Trophoblast cell (in vitro differentiated cells and primary cell): ENCODE results near the gene OPTC.

Experiments
- DNase-seq, 2 donors: peaks; one replicate each; pipeline ENCODE4 v3.0.0-alpha.2; 2016
- H2AFZ ChIP-seq: 2 replicates; pipeline ENCODE4 v1.6.1; 2013; ENCODE audit warnings: low read length, moderate library complexity, mild to moderate bottlenecking; ENCODE audit not compliant: insufficient read depth, poor library complexity
- H2AK5ac ChIP-seq: 2 replicates; pipeline ENCODE4 v1.6.1; 2013; ENCODE audit warnings: mild to moderate bottlenecking, low read length
- H2BK120ac ChIP-seq: 2 replicates; pipeline ENCODE4 v1.6.1; 2013; ENCODE audit warnings: low read length, mild to moderate bottlenecking, moderate library complexity; ENCODE audit not compliant: insufficient read depth, poor library complexity
- H2BK12ac ChIP-seq: 2 replicates; pipeline ENCODE4 v1.6.1; 2013; ENCODE audit warnings: mild to moderate bottlenecking, low read length, moderate library complexity
- H2BK5ac ChIP-seq: 2 replicates; pipeline ENCODE4 v1.6.1; 2013; ENCODE audit warnings: low read length, low read depth, moderate library complexity, mild to moderate bottlenecking; ENCODE audit not compliant: poor library complexity
- H3K14ac ChIP-seq: 2 replicates; pipeline ENCODE4 v1.6.1; 2013; ENCODE audit warnings: mild to moderate bottlenecking, low read length
- H3K18ac ChIP-seq: 2 replicates; pipeline ENCODE4 v1.6.1; 2013; ENCODE audit warnings: mild to moderate bottlenecking, low read length
- H3K23ac ChIP-seq: 2 replicates; pipeline ENCODE4 v1.6.1; 2013; ENCODE audit warnings: low read length
- H3K27ac ChIP-seq: 2 replicates; pipeline ENCODE4 v1.5.1; 2013; ENCODE audit warnings: low read depth, mild to moderate bottlenecking, inconsistent platforms, low read length, moderate library complexity
- H3K27me3 ChIP-seq: 2 replicates; pipeline ENCODE4 v1.6.1; 2013; ENCODE audit warnings: inconsistent platforms, mild to moderate bottlenecking, low read length, moderate library complexity; ENCODE audit not compliant: insufficient read depth
- H3K36me3 ChIP-seq, 2 experiments: 1 replicate in 1 of 2; 2 replicates in 1 of 2; pipeline ENCODE4 v1.6.1; 2013; ENCODE audit warnings: low read length in 2 of 2, mild to moderate bottlenecking in 2 of 2, moderate library complexity in 1 of 2; ENCODE audit not compliant: insufficient read depth in 2 of 2, control insufficient read depth in 1 of 2
- H3K4ac ChIP-seq: 2 replicates; pipeline ENCODE4 v1.6.1; 2013; ENCODE audit warnings: low read depth, mild to moderate bottlenecking, low read length, moderate library complexity
- H3K4me1 ChIP-seq, 2 experiments: 1 replicate in 1 of 2; 2 replicates in 1 of 2; pipeline ENCODE4 v1.6.1; 2013; ENCODE audit warnings: low read length in 2 of 2, mild to moderate bottlenecking in 2 of 2, moderate library complexity in 1 of 2; ENCODE audit not compliant: insufficient read depth in 2 of 2, control insufficient read depth in 1 of 2
- H3K4me2 ChIP-seq: 2 replicates; pipeline ENCODE4 v1.6.1; 2013; ENCODE audit warnings: inconsistent platforms, mild to moderate bottlenecking, low read length, moderate library complexity
- H3K4me3 ChIP-seq: 2 replicates; pipeline ENCODE4 v1.5.1; 2013; ENCODE audit warnings: mild to moderate bottlenecking, low read depth, low read length, inconsistent platforms
- H3K79me1 ChIP-seq: one replicate; pipeline ENCODE4 v1.6.1; 2013; ENCODE audit warnings: low read length
- H3K79me2 ChIP-seq: 2 replicates; pipeline ENCODE4 v1.6.1; 2013; ENCODE audit warnings: low read length, mild to moderate bottlenecking; ENCODE audit not compliant: control insufficient read depth, insufficient read depth, poor library complexity
- H3K9ac ChIP-seq: 2 replicates; pipeline ENCODE4 v1.6.1; 2013; ENCODE audit warnings: mild to moderate bottlenecking, low read length
- H3K9me3 ChIP-seq: 2 replicates; pipeline ENCODE4 v1.6.1; 2013; ENCODE audit warnings: low read depth, mild to moderate bottlenecking, control low read depth, inconsistent platforms, low read length; ENCODE audit not compliant: insufficient read depth
- H4K12ac ChIP-seq: 2 replicates; pipeline ENCODE4 v1.6.1; 2013; ENCODE audit warnings: low read depth, mild to moderate bottlenecking, low read length, moderate library complexity
- H4K8ac ChIP-seq: 2 replicates; pipeline ENCODE4 v1.6.1; 2013; ENCODE audit warnings: low read depth, mild to moderate bottlenecking, low read length, moderate library complexity
- H4K91ac ChIP-seq: one replicate; pipeline ENCODE4 v1.6.1; 2013; ENCODE audit warnings: low read depth, mild to moderate bottlenecking, low read length, moderate library complexity
- WGBS: extraction: QIAGEN DNeasy Blood & Tissue Kit; methylation state at CpG from one replicate; pipeline ENCODE4 v1.1.7; 2013; ENCODE audit warnings: missing lambda C conversion rate; ENCODE audit not compliant: insufficient read length, insufficient coverage; ENCODE audit errors: extremely low coverage; 5-methylcytosine and 5-hydroxymethylcytosine counted together

OPTC gene

GRCh38 chr1:203547147-203547546, 53.2 kb downstream of the OPTC start:
- Histone ChIP-seq H3K23ac (no peak overlapping the region), H3K18ac (no peak overlapping the region), H3K4me2 (no peak overlapping the region), H3K4me1 (peaks cover 16 to 19% of the 10 kb centered on the region in 2 experiments), H3K4me3 (no peak overlapping the region), H3K27ac (no peak overlapping the region), H2BK12ac (peak overlapping the region; percentile 45), H3K4ac (no peak overlapping the region), H3K9ac (no peak overlapping the region), H4K91ac (no peak overlapping the region), H2AK5ac (no peak overlapping the region), H2AFZ (no peak overlapping the region), H3K79me2 (peaks cover 2% of the 10 kb centered on the region), H3K27me3 (no peaks in the 10 kb centered on the region), H3K9me3 (no peaks in the 10 kb centered on the region), H3K14ac (no peak overlapping the region), H2BK5ac (no peak overlapping the region), H4K12ac (no peak overlapping the region), H3K36me3 (no peaks in the 10 kb centered on the region), H3K79me1 (peaks cover 30% of the 10 kb centered on the region), H2BK120ac (no peak overlapping the region), H4K8ac (no peak overlapping the region)
- no CpG with 5 or more reads among the region's 4 CpGs for WGBS
- no peak for DNase-seq

- Histone ChIP-seq H3K14ac (no peak overlapping the region), H3K79me1 (peaks cover 32% of the 10 kb centered on the region), H3K4me3 (no peak overlapping the region), H3K4ac (no peak overlapping the region), H3K9me3 (no peaks in the 10 kb centered on the region), H3K4me1 (peaks cover 16 to 19% of the 10 kb centered on the region in 2 experiments), H3K9ac (no peak overlapping the region), H4K12ac (no peak overlapping the region), H4K91ac (peak overlapping the region; percentile 70), H3K27me3 (no peaks in the 10 kb centered on the region), H2BK12ac (peak overlapping the region; percentile 69), H3K36me3 (no peaks in the 10 kb centered on the region), H3K79me2 (peaks cover 2% of the 10 kb centered on the region), H2AK5ac (no peak overlapping the region), H2AFZ (no peak overlapping the region), H2BK120ac (no peak overlapping the region), H2BK5ac (no peak overlapping the region), H3K27ac (no peak overlapping the region), H3K23ac (no peak overlapping the region), H3K18ac (no peak overlapping the region), H3K4me2 (no peak overlapping the region), H4K8ac (no peak overlapping the region)
- DNase-seq, result no peak
- WGBS, result no CpG with 5 or more reads among the region's 8 CpGs
Observed at GRCh38 chr1:203547771-203548421, 53.9 kb downstream of the OPTC start.

GRCh38 chr1:203548892-203549291, 54.9 kb downstream of the OPTC start:
- no CpG with 5 or more reads among the region's 2 CpGs for WGBS

GRCh38 chr1:203549309-203549708, 55.4 kb downstream of the OPTC start:
- H3K79me1 ChIP-seq, result peaks cover 30% of the 10 kb centered on the region
- no CpG with 5 or more reads among the region's 2 CpGs for WGBS
- H4K91ac ChIP-seq, result peak overlapping the region; percentile 34

More at GRCh38 chr1:203548892-203549291, 54.9 kb downstream of the OPTC start:
- Histone ChIP-seq H3K27ac (no peak overlapping the region), H3K36me3 (no peaks in the 10 kb centered on the region), H2AK5ac (no peak overlapping the region), H3K79me1 (peaks cover 32% of the 10 kb centered on the region), H2BK5ac (no peak overlapping the region), H2BK120ac (no peak overlapping the region), H3K79me2 (peaks cover 2% of the 10 kb centered on the region), H4K8ac (no peak overlapping the region), H3K18ac (no peak overlapping the region), H3K4me2 (no peak overlapping the region), H3K23ac (no peak overlapping the region), H4K91ac (no peak overlapping the region), H3K4me1 (peaks cover 20 to 22% of the 10 kb centered on the region in 2 experiments), H3K4me3 (no peak overlapping the region), H2BK12ac (no peak overlapping the region), H3K4ac (no peak overlapping the region), H3K27me3 (no peaks in the 10 kb centered on the region), H4K12ac (no peak overlapping the region), H3K9me3 (no peaks in the 10 kb centered on the region), H3K14ac (no peak overlapping the region), H3K9ac (no peak overlapping the region), H2AFZ (no peak overlapping the region)
- DNase-seq, result no peak

More at GRCh38 chr1:203549309-203549708, 55.4 kb downstream of the OPTC start:
- Histone ChIP-seq H3K23ac (no peak overlapping the region), H3K4ac (no peak overlapping the region), H3K9ac (no peak overlapping the region), H3K14ac (no peak overlapping the region), H2BK12ac (no peak overlapping the region), H3K9me3 (no peaks in the 10 kb centered on the region), H3K36me3 (no peaks in the 10 kb centered on the region), H2BK120ac (no peak overlapping the region), H3K27me3 (no peaks in the 10 kb centered on the region), H2AFZ (no peak overlapping the region), H3K79me2 (peaks cover 2% of the 10 kb centered on the region), H2BK5ac (no peak overlapping the region), H3K27ac (no peak overlapping the region), H4K12ac (no peak overlapping the region), H4K8ac (no peak overlapping the region), H3K4me2 (peak overlapping the region; percentile 1), H3K4me1 (peaks cover 17 to 21% of the 10 kb centered on the region in 2 experiments), H2AK5ac (no peak overlapping the region), H3K18ac (no peak overlapping the region), H3K4me3 (no peak overlapping the region)
- no peak for DNase-seq
